ENCODE data around the gene SLC66A2. TPM values are rescaled to one million over a fixed set of nuclear protein-coding genes. Genes with fewer than 3 reads are reported as not detected.

The SLC66A2 gene
- total RNA-seq, 4 donors from 2014 or later: 41.4 to 310 (median 78.5) TPM

DNA sequence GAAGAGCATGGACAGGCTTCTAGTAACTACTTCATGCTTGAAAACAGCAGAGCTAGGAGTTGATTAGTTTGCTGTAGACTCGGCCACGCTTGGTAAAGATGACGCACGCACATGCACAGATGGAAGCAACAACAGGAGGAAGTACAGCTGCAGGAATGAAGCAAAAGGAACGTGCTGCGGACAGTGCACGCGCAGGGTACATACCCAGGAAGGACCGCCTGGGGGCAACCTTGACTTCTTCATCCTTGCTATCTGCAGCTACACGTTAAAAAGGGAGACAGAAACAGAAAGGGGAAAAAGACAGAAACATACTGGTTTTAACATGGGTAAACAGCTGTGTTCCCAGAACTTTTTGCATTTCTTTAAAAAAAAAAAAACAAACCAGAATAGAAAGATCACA is 17.7 kb downstream of the SLC66A2 start:
- TF ChIP-seq, protein P1, sequence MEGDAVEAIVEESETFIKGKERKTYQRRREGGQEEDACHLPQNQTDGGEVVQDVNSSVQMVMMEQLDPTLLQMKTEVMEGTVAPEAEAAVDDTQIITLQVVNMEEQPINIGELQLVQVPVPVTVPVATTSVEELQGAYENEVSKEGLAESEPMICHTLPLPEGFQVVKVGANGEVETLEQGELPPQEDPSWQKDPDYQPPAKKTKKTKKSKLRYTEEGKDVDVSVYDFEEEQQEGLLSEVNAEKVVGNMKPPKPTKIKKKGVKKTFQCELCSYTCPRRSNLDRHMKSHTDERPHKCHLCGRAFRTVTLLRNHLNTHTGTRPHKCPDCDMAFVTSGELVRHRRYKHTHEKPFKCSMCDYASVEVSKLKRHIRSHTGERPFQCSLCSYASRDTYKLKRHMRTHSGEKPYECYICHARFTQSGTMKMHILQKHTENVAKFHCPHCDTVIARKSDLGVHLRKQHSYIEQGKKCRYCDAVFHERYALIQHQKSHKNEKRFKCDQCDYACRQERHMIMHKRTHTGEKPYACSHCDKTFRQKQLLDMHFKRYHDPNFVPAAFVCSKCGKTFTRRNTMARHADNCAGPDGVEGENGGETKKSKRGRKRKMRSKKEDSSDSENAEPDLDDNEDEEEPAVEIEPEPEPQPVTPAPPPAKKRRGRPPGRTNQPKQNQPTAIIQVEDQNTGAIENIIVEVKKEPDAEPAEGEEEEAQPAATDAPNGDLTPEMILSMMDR (IDR thresholded peaks at IDR 0.05; ENCODE audit: low read depth): no peak

DNA sequence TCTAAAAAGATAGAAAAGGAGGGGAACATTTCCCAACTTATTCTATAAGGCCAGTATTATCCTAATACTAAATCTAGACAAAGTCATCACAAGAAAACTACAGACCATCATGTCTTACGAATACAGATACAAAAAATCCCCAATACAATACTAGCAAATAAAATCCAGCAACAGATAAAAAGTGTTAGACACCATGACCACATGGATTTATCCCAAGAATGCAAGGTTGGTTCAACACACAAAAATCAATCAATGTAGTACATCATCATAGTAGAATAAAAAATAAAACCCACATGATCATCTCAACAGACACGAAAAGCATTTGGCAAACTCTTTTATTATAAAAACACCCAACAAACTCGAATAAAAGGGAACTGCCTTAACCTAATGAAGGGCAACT is 18.5 kb downstream of the SLC66A2 start:
- TF ChIP-seq, protein P1 (IDR thresholded peaks at IDR 0.05; ENCODE audit: low read depth): no peak

DNA sequence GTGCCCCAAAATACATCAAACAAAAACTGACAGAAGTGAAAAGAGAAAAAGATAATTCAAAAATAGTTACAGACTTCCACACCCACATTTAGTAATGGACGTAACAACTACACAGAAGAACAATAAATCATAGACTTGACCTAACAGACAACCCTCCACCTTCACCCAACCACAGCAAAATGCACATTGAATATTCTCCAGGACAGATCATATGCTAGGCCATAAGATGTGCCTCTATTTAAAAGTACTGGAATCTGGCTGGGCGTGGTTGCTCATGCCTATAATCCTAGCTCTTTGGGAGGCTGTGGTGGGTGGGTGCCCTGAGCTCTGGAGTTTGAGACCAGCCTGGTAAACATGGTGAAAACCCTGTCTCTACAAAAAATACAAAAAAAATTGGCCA is 20.0 kb downstream of the SLC66A2 start:
- TF ChIP-seq, protein P1 (IDR thresholded peaks at IDR 0.05; ENCODE audit: low read depth): no peak

DNA sequence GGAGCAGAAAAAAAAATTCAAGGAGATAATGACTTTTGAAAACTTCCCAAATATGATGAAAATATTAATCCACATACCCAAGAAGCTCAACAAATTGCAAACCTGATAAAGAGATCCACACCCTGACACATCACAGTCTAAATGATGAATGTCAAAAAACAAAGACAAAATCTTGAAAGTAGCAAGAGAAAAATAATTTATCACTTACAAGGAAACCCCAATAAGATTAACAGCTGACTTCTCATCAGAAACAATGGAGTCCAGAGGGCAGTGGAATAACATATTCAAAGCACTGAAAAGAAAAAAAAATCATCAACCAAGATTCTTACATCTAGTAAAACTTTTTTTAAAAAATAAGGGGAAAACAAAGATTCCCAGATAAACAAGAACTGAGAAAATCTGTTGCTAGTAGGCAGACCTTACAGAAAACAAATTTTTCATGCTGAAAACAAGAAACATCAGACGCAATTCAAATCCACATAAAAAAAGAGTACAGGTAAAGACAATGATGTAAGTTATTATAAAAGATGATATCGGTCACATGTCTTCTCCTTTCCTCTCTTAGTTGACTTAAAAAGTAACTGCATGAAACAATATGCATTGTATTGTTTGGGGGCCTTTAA is 21.3 kb downstream of the SLC66A2 start:
- TF ChIP-seq, protein P1 (IDR thresholded peaks at IDR 0.05; ENCODE audit: low read depth): no peak

DNA sequence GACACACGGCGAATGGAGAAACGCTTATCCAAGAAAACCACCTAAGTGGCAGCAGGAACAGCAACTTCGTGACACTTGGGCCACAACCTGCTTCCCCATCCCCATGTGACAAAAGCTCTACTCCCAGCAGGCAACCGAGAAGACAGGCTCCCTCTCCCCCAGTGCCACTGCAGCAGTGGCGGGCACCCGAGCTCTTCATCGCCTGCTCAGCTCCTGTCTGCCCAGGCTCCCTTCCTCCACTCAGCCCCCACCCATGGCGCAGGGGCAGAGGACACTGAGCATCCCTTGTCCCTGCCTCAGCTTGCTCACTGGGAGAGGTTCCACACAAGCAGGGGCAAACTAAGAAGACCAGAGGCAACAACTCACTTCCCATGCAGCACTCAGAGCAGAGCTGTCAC is 22.9 kb downstream of the SLC66A2 start:
- TF ChIP-seq, protein P1 (IDR thresholded peaks at IDR 0.05; ENCODE audit: low read depth): no peak

DNA sequence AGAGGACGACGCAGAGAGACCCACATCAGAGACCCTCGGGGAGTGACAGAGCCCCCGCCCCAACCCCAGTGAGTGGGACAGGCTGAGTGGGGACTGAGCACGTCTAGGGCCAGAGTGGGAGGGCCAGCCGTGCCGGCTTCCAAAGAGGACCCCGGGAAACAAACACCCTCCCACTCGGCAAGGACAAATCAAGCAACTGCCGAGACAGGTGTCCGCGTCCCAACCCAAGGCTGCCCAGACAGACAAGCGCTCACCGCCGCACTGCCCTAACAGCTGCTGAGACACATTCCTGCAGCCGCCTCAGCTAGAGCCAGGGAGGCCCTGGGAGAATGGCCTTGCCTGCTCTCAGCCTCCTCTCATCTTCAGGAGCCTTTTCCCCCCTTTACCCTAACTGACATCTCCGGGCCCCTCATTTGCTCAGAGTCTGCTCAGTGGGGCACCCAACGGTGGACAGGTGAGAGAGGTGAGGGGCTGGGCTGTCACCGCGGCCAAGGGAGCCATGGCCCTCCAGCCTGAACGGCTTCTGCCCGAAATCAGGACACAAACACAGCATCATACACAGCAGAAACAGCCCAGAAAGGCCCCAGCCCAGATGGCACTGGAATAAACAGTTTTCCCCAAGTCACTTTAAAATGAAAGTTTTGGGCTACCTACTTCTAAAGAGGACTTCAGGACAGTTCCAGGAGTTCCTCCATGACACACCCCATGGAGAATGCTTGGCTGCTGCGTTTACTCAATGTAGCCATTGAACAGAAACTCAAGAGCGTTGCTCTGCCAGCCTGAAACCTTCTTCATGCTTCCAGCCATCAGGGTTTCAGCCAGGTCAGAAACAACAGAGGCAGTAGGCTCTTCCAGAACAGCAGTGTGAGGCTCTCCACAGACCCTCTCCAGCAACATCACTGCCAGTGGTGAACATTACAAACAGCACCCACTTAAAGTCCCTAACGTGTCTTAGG is 23.6 kb downstream of the SLC66A2 start:
- TF ChIP-seq, protein P1 (IDR thresholded peaks at IDR 0.05; ENCODE audit: low read depth): no peak
